ENCODE measurements around the gene CPNE9.

The CPNE9 gene, protein sequence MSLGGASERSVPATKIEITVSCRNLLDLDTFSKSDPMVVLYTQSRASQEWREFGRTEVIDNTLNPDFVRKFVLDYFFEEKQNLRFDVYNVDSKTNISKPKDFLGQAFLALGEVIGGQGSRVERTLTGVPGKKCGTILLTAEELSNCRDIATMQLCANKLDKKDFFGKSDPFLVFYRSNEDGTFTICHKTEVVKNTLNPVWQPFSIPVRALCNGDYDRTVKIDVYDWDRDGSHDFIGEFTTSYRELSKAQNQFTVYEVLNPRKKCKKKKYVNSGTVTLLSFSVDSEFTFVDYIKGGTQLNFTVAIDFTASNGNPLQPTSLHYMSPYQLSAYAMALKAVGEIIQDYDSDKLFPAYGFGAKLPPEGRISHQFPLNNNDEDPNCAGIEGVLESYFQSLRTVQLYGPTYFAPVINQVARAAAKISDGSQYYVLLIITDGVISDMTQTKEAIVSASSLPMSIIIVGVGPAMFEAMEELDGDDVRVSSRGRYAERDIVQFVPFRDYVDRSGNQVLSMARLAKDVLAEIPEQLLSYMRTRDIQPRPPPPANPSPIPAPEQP

DNA sequence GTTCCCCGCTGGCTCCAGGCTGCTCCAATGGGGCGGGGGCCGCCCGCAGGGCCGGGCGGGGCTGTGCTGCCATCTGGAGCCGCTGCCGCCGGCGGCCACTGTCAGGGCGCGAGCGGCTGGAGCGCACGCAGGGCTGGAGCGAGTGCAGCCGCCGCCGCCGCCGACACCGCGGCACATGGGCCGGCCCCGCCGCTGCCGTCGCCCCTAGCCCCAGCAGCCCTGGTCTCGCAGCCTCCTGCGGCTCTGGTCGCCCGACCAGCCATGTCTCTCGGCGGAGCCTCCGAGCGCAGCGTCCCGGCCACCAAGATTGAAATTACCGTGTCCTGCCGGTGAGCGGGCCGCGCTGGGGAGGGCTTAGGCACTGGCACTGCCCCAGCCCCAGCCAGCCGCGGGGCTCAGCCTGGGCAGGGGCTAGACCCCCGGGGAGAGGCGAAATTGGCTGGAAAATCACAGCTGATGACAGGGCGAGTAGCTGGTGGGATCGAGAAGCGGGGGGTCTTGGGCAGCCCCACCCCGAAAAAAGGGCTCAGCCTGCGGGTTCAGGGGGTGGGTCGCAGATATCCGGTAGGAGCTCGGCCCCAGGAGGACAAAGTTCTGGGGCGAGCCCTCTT, at the start of gene CPNE9:
Gene CPNE9 (plus strand): TSS at position 98 of the 611 bp plus-strand sequence. CDS start 164 bp downstream, at position 262.
- no peak for DNase-seq (ENCODE audit: low spot score)

DNA sequence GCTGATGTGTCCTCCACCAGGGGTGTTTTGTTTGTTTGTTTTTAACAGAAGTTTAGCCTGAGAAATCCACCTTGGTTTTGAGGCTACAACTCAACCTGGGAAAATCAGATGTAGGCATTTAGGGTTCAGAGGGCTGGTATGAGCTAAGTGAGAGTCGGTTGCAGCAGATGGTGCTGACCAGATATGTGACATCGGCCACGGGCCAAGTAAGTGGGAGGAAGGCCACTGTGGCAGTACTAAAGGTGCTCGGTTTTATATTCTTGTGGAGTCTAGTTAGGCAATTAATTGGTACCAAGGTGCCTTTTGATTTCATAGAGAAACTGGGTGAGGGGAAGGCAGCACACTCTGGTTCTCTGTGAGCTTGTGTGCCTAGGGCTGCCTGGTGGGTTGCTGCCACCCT, 43.8 kb upstream of the CPNE9 start:
- no peak for DNase-seq (ENCODE audit: low spot score)

DNA sequence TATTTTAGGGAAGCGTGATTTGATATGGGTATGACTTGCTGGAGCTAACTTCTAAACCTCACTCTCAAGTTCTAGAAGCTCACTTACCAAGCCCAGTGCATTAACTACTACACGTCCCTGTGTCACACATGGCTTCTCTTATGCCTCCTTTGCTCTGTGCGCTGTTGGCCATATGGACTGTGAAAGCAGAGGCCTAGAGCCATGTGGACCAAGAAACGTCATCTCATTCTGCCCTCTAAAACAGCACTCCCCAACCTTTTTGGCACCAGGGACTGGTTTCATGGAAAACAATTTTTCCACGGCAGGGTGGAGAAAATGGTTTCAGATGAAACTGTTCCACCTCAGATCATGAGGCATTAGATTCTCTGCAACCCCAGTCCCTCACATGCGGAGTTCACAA, 42.7 kb upstream of the CPNE9 start:
- no peak for DNase-seq (ENCODE audit: low spot score)

DNA sequence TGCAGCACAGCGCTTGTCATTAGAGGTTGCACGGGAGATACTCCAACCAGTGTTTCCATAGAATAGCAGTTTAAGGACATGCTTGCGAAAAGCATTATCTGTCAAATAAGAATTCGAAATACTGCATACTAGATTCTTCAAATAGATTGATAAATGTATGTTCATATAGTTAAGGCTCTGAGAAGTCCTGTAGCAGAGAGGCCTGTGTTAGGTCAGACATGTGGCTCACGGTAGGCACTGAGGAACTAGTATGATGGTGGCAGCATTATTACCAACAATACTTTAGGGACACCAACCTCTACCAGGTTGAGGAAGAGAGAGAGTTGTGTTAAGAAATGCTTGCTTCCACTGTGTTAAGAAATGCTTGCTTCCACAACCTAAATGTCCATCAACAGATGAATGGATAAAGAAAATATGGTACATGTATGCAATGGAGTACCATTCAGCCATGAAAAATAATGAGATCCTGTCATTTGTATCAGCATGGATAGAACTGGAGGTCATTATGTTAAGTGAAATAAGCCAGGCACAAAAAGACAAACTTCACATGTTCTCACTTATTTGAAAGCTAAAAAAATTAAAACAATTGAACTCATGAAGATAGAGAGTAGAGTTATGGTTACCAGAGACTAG, 39.4 kb upstream of the CPNE9 start:
- no peak for DNase-seq (ENCODE audit: low spot score)

DNA sequence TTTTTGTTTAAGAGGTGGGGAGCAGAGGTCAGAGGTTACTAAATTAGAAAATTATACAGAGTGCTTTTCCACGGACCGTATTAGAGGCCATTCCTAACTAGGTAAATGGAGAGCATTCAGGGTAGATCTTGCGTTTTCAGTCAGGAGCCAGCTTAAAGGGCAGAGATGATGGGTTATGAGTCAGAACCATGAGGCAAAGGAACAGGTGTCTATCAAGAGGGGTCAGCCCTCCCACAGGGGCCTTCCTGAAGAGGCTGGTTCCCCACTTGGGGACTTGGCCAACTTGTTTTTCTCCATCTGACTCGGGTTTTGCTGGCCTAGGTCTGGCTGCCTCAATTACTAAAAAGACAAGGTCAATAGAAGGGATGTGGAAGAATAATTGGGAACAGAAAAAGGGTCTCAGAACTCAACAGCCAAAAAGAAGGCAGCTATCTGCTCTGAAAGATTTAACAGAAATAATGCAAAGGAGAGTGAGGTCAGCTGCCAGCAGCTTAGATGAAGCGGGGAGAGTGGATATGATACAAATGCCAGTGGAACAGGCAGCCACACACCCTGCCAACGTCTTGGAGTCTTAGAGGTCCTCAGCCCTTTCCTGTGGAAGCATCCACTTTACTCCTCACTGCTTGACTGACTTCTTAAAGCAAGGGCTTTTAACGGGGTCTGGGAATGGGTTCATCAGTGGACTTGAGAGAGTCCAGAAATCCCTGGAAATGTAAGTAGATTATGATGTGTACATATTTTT, 36.8 kb upstream of the CPNE9 start:
- no peak for DNase-seq (ENCODE audit: low spot score)

DNA sequence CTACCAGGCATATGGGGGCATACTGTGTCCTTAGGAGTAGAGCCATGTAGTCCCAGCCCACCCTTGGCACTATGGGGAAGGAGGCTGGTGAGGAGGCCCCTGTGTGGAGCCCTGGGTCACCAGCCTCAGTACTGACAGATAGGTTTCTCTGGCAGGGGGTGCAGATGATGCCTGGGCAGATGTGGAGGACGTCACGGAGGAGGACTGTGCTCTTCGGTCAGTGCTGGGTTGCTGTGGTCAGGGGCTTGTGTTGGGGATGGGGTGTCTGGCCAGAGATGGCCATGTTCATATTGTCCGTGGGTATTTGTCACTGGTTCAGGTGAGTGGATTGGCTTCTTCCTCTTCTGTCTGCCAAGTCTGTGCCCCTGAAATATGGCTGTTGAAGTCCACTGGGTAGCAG, 34.4 kb upstream of the CPNE9 start:
- no peak for DNase-seq (ENCODE audit: low spot score)

DNA sequence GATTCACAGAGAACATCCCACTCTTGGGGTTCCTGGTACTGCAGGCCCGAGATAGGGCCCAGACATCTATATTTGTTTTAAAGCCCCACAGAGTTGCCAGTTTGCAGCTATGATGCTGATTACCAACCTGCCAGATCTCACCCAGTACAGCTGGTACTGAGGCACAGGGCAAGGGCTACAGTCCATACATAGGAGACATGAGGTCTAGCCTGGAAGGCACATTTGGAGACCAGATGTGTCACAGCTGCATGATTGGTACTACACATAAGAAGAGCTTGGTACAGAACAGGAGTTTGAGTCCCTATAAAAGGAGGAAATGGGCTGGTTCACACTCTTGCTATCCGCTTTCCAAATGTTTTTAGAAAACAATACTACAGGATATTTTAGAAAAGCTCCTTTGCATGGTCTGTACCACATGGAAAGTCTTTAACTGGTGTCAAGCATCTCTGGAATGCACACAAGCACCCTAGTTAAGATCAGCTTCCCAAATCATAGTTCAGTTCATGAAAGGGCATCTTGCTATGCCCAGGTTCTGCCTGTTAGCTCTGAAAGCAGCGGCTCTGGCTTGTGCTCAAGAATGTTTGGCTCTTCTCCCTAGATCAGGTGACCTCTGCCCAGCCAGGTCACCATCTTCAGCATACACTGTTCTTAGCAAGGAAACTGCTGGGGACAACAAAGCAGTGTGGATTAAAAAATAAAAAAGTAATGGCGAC, 33.8 kb upstream of the CPNE9 start:
- no peak for DNase-seq (ENCODE audit: low spot score)

DNA sequence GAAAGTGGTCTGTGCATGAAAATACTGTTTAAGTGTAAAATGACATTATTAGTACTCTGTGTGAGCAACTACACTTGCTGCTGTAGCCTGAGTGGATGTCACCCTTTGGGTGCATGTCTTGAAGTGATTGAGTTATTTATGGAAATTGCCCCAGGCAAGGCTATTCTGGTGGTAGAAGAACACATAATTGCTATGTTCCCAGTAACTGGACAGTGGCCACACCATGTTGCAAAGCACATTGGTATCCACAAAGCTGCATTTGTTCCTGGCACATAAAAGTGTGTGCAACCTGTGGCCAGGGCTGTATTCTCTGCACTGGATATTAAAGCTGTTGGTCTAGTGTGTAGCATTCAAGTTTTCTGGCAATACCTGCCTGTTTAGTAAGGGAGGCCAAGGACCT, 30.6 kb upstream of the CPNE9 start:
- DNase-seq (ENCODE audit: low spot score), result no peak

DNA sequence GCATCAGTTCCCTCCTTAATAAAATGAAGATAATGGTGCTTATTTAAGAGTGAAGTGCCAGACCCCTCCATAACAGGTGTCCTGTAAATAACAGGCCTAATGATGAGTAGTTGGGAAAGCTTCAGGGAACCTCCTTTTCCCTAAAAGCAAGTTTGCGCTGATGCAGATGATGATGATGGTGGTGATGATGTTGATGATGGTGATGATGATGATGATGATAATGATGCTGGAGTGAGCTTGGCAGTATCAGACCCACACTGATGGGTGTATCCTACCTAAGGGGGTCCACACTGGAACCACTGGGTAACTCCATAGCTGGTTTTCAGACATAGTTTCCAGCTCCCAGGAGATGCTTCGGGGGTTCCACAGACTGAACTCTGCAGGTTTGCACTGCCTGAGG, 29.9 kb upstream of the CPNE9 start:
- no peak for DNase-seq (ENCODE audit: low spot score)

DNA sequence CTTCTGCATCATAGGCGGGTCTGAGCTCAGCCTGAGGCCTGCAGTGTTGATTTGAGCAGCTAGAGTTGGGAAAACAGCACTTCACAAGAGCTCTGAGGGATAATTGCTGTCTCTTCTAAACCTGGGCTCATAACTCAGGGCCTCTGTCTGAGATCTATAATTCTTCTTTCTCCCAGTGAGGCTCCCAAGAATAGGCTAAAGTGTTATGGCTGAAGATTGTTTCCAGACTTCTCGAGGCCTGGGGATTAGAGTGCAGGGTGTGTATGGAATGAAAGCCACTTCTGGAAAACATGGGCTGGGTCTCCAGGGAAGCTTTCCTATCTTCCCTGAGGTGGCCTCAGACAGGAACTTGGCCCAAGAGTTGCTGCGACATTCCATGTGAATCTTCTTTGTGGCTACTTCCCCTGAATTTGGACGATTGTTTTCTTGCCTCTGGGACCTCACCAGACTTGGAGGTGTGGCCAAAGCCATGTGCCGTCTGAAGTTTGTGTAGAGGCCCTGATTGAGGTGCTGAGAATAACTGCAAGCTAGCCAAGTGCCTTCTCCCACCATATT, 27.8 kb upstream of the CPNE9 start:
- DNase-seq (ENCODE audit: low spot score), result no peak

DNA sequence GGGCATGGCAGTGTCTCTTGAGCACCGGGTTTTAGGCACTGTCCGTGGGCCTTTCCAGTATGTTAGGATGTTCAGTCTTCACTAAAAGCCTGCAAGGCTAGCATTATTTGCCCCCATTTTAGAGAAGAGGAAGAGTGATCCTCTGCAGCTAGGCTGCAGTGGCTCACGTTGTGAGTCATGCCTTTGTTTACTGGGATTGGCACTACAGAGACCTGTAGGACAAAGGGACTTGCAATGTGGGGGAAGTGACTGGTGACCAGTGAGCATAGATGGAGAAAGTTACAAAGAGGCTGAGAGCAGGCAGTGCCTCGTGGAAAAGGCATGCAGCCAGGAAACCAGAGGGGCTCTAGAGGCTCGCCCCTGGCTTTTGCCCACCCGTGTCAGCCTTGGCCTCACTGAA, 26.8 kb upstream of the CPNE9 start:
- no peak for DNase-seq (ENCODE audit: low spot score)

DNA sequence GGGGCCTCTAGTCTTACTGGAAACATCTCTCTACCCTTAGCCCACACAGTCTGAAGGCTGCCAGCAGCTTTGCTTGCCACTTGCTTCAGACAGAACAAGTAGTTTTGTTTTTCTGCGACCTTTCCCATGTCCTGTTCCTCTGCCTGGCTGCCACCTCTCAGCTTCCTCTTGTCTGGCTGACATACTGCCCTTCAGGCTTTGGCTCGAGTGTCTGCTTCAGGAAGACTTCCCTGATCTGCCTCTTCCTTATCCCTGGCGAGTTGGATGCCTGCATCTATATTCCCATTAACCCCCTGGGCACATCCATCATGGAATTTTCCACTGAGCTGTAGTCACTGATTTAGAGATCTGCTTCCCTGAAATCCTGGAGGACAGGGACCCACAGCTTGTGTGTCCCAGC, 25.1 kb upstream of the CPNE9 start:
- DNase-seq (ENCODE audit: low spot score), result no peak

DNA sequence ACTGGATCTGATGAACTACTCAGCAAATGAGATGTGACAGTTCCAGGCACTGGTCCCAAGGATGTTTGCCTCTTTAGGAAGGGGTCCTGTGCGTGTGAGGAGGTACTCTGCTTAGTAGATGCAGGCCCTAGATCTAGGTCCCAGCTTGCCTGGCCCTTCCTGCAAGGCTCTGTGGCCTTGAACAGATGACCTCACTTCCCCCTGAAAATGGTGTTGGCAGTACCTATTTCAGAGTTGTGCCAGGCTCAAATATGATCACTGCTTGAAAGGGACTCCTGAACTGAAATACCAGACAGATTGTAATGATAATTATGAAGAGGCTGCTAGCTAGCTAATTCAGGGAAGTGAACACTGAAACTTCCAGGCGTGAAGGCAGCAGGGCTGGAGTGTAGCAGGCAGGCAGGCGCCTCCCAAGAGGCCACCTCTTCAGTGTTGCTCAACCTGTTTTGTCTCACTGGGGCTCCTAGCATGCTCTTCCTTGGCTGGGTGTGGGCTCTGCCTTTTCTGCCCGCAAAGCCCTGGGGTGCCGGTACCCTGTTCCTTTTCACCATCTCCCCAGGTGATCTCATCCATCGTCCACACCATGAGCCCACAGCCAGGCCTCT, 24.1 kb upstream of the CPNE9 start:
- no peak for DNase-seq (ENCODE audit: low spot score)

DNA sequence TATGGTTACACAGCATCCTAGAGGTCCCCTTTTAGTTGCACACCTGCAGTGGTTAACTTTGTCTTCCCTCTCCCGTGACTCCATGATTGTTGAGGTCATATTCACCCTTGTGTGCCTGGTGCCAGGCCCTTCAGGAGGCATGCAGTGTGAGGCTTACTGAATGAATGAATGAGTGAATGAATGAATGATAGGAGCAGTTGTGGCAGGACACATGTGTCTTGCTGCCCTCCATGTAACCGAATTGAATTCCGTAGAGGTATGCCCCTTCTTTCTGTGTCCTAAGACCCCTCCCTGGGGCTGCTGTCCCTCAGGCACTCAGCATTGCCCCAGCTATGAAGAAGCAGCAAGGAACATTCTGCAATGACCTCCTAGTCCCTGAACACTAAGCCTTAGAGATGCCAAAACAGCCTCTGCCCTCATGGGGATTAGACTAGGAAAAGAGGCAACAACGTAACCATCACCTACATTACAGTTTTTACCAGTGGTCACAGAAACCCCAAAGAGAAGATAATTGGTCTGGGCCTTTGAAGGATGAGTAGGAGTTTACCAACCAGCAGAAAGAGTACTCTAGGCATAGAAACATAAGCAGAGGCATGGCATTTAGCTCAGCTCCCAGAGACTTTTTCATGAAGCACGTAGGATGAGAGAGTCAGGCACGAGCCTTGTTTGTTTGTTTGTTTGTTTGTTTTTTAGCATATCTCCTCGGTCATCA, 22.5 kb upstream of the CPNE9 start:
- DNase-seq (ENCODE audit: low spot score), result no peak

DNA sequence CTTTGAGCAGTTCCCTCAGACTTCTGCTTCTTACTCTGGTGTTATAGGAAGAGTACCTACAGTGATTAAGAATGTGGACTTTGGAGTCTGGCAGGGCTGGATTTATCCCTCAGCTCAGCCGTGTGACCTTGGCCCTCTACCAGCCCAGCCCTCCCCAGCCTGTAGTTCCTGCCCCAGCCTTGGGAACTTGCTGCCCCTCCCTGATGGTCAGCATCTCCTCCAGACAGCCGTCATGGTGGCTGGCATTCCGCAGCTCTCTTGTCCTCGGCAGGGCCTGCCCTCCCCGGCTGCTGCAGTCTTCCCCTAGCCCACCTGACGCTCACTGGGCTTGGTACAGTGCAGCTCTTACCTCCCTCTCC, 21.9 kb upstream of the CPNE9 start:
- no peak for DNase-seq (ENCODE audit: low spot score)

DNA sequence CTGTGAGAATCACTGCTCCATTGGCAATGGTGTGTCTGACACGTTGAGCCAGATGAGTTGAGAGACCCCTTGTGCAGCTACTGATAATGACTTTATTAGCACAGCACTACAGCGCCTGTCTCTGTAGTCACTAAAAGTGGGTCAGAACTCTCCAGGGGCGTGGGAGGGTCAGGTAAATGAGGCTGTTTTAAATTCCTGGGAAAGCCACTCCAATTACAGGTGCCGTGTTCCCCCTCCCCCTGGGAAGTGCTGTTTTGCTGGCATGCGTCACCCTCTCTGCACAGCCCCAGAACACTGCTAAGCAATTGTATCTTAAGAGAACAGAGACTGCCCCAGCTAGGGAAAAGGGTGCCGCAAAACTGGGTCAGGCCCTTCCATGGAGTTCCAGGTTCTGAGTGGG, 21.5 kb upstream of the CPNE9 start:
- DNase-seq (ENCODE audit: low spot score), result no peak

DNA sequence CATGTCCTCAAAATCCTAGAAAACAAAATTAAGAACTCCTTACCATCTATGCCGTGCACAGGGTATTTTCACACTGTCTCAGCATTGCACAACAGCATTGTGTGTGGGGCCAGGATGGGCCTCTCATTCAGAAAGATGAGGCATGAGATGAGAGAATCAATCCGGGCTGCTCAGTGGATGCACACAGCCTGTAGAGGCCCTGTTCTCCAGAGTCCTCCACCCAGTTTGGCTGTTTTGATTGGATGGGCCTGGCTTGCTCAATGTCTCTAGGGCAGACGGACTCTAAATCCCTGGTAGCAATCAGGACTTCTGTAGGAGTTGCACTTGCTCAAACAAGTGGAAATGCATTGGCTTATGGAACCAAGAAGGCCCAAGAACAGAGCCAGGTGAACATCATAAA, 20.2 kb upstream of the CPNE9 start:
- DNase-seq (ENCODE audit: low spot score), result no peak

DNA sequence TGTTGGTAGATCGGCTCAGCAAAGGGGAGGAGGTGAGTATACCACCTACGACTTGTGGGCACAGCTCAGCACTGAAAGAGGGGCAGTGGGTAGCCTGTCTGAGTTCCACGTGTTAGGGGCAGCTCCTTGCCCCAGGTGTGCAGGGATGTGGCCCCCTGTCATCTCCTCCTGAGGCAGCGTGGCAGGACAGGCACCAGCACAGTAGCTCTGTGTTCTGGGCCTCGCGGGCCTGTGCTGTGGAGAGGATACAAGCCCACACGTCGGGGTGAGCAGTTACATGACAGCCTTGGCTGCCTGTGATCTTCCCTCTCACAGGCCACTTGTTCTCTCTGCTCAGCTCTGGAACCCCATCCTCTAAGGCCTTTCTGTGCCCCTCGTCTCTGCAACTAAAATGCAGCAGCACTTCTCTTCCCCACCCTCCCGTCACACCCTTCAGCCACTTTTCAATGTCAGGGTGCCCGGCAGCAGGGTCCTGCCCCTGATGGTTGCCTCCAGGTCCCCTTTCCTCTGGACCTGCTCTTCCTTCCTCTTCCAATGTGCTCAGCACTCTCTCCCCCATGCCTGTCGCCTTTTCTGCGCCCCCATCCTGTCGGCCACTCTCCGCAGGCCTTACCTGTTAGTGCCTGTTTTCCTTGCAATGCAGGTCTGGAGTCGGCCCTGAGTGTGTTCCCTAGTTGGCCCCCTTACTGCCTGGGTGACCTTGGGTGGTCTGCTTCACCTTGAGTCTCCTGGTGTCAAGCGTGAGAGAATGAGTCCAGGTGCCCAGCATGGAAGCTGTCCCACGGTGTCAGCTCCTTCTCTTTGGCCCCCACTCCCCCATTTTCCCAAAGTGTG, 18.2 kb upstream of the CPNE9 start:
- DNase-seq (ENCODE audit: low spot score), result no peak

DNA sequence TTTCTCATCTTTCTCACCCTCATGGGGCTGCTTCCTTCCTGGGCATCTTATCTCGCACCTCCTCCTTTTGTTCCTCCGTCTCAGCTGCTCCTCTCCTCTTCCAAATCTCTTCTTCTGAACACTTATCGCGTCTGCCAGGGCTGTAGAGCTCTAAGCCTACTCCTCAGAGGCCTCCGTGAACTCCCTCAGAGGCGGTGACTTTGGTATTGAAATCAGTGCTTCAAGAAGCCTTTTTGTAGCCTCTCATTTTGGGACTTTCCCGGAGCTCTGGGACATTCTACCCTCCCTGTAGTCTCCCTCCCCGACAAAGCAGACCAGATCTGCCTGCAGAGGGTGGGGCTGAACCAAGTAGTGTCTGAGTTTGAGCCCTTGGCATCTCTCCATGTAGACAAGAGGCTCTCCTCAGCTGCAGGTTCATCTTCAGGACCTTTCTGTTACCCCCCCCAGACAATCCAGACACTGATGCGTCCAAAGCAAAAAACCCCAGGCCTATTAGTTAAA, 17.5 kb upstream of the CPNE9 start:
- DNase-seq (ENCODE audit: low spot score), result no peak

Measured in CD4-positive, alpha-beta T cell treated with Interleukin-6 at 100 ng/mL for 8 hours (primary cell).